HG03520 (cell line): ENCODE results near the gene CHST9.

Source experiments
- ATAC-seq: cut with Tn5 transposase; IDR thresholded peaks from one replicate; pipeline ENCODE4 v1.9.1; 2021; ENCODE audit warnings: mild to moderate bottlenecking, moderate library complexity; ENCODE audit not compliant: unreplicated experiment

The CHST9 gene

GRCh38 chr18:26875040-26875654 is 310.0 kb downstream of the CHST9 start:
- no peak for ATAC-seq

GRCh38 chr18:26874283-26874682 is 310.8 kb downstream of the CHST9 start:
- ATAC-seq: no peak

GRCh38 chr18:26869640-26870039 is 315.5 kb downstream of the CHST9 start:
- no peak for ATAC-seq

- ATAC-seq: no peak
Measured at GRCh38 chr18:26868968-26869586, 316.0 kb downstream of the CHST9 start.

GRCh38 chr18:26867471-26867870 is 317.6 kb downstream of the CHST9 start:
- no peak for ATAC-seq

GRCh38 chr18:26865557-26865956 is 319.6 kb downstream of the CHST9 start, which contains the start of gene AQP4:
Gene AQP4, minus strand, starts transcription at chr18:26865707. Its CDS starts 18 bp downstream, at chr18:26865689.
- ATAC-seq: no peak

GRCh38 chr18:26864658-26865057 is 320.4 kb downstream of the CHST9 start:
- ATAC-seq: no peak

GRCh38 chr18:26863921-26864497 is 321.1 kb downstream of the CHST9 start:
- ATAC-seq: no peak

GRCh38 chr18:26863122-26863879 is 321.8 kb downstream of the CHST9 start:
- no peak for ATAC-seq

GRCh38 chr18:26862084-26862483 is 323.0 kb downstream of the CHST9 start:
- no peak for ATAC-seq
